Neuronal stem cell (in vitro differentiated cells): ENCODE results near the gene UXS1.

Source experiments
- DNase-seq: peaks from one replicate; pipeline ENCODE4 v3.0.0-alpha.2; 2013; ENCODE audit warnings: low spot score
- H2AFZ ChIP-seq: one replicate; pipeline ENCODE4 v1.6.1; 2013; ENCODE audit warnings: mild to moderate bottlenecking, low read length, inconsistent platforms
- H2AK5ac ChIP-seq: 2 replicates; pipeline ENCODE4 v1.6.1; 2013; ENCODE audit warnings: low read depth, mild to moderate bottlenecking, inconsistent platforms, low read length, moderate library complexity, mixed read lengths
- H2BK120ac ChIP-seq: 2 replicates; pipeline ENCODE4 v1.6.1; 2013; ENCODE audit warnings: low read depth, mild to moderate bottlenecking, inconsistent platforms, low read length, moderate library complexity, mixed read lengths
- H2BK12ac ChIP-seq: one replicate; pipeline ENCODE4 v1.6.1; 2013; ENCODE audit warnings: low read length, inconsistent platforms
- H2BK15ac ChIP-seq: 2 replicates; pipeline ENCODE4 v1.6.1; 2013; ENCODE audit warnings: mild to moderate bottlenecking, low read length, inconsistent platforms, mixed read lengths
- H2BK5ac ChIP-seq: one replicate; pipeline ENCODE4 v1.6.1; 2013; ENCODE audit warnings: inconsistent platforms, mild to moderate bottlenecking, low read length, moderate library complexity
- H3K14ac ChIP-seq: one replicate; pipeline ENCODE4 v1.6.1; 2013; ENCODE audit warnings: low read length, inconsistent platforms
- H3K18ac ChIP-seq: 2 replicates; pipeline ENCODE4 v1.6.1; 2013; ENCODE audit warnings: low read length, inconsistent platforms
- H3K23ac ChIP-seq: 2 replicates; pipeline ENCODE4 v1.6.1; 2013; ENCODE audit warnings: low read depth, mild to moderate bottlenecking, mixed read lengths, low read length, inconsistent platforms; ENCODE audit not compliant: poor library complexity
- H3K27ac ChIP-seq: replicated peaks from 3 replicates; pipeline ENCODE4 v1.5.1; 2013; ENCODE audit warnings: low read length, inconsistent platforms
- H3K27me3 ChIP-seq, 3 experiments: 2 replicates each; pipeline ENCODE4 v1.6.1; 2013; ENCODE audit warnings: low read length in 3 of 3, mild to moderate bottlenecking in 2 of 3, inconsistent platforms in 1 of 3, low read depth in 1 of 3, mixed read lengths in 1 of 3, moderate library complexity in 1 of 3; ENCODE audit not compliant: control insufficient read depth in 3 of 3, insufficient read depth in 3 of 3
- H3K36me3 ChIP-seq, 2 donors: replicated peaks in 1 of 2; 2 replicates each; pipeline ENCODE4 v1.6.1; 2013; ENCODE audit warnings: low read length in 2 of 2; ENCODE audit not compliant: control insufficient read depth in 2 of 2, insufficient read depth in 2 of 2
- H3K4ac ChIP-seq: 2 replicates; pipeline ENCODE4 v1.6.1; 2013; ENCODE audit warnings: inconsistent platforms, mild to moderate bottlenecking, low read length, moderate library complexity
- H3K4me1 ChIP-seq, 2 donors: 1 replicate in 1 of 2; 2 replicates in 1 of 2; pipeline ENCODE4 v1.6.1; 2013; ENCODE audit warnings: low read length in 2 of 2, low read depth in 1 of 2; ENCODE audit not compliant: control insufficient read depth in 2 of 2, insufficient read depth in 1 of 2
- H3K4me2 ChIP-seq: one replicate; pipeline ENCODE4 v1.6.1; 2013; ENCODE audit warnings: mild to moderate bottlenecking, low read length, inconsistent platforms; ENCODE audit not compliant: insufficient read depth, poor library complexity, severe bottlenecking
- H3K4me3 ChIP-seq, 2 donors: 2 replicates each; pipeline ENCODE4 v1.5.1; 2013; ENCODE audit warnings: low read length in 2 of 2, mild to moderate bottlenecking in 2 of 2, inconsistent platforms in 1 of 2, moderate library complexity in 1 of 2
- H3K79me1 ChIP-seq: one replicate; pipeline ENCODE4 v1.6.1; 2013; ENCODE audit warnings: low read depth, mild to moderate bottlenecking, inconsistent platforms, low read length, moderate library complexity
- H3K9ac ChIP-seq: one replicate; pipeline ENCODE4 v1.6.1; 2013; ENCODE audit warnings: mild to moderate bottlenecking, low read depth, low read length, inconsistent platforms; ENCODE audit not compliant: poor library complexity
- H3K9me3 ChIP-seq, 2 donors: replicated peaks in 1 of 2; 2 replicates each; pipeline versions ENCODE3 to v1.6.1; 2013; ENCODE audit warnings: low read length in 2 of 2, mild to moderate bottlenecking in 2 of 2, inconsistent platforms in 1 of 2, low read depth in 1 of 2, mixed read lengths in 1 of 2, moderate library complexity in 1 of 2; ENCODE audit not compliant: control insufficient read depth in 2 of 2, insufficient read depth in 1 of 2
- H4K8ac ChIP-seq: one replicate; pipeline ENCODE4 v1.6.1; 2013; ENCODE audit warnings: low read depth, mild to moderate bottlenecking, inconsistent platforms, low read length, moderate library complexity
- H4K91ac ChIP-seq: one replicate; pipeline ENCODE4 v1.6.1; 2013; ENCODE audit warnings: low read length, low read depth, mild to moderate bottlenecking, inconsistent platforms; ENCODE audit not compliant: poor library complexity
- WGBS, 2 donors: extraction: QIAGEN DNeasy Blood & Tissue Kit; methylation state at CpG; one replicate each; pipeline ENCODE4 v1.1.7; 2013; ENCODE audit warnings: missing lambda C conversion rate in 2 of 2, mixed read lengths in 1 of 2; ENCODE audit not compliant: insufficient read length in 2 of 2, insufficient replicate concordance in 1 of 2; ENCODE audit errors: extremely low coverage in 2 of 2; 5-methylcytosine and 5-hydroxymethylcytosine counted together

Gene UXS1

DNA sequence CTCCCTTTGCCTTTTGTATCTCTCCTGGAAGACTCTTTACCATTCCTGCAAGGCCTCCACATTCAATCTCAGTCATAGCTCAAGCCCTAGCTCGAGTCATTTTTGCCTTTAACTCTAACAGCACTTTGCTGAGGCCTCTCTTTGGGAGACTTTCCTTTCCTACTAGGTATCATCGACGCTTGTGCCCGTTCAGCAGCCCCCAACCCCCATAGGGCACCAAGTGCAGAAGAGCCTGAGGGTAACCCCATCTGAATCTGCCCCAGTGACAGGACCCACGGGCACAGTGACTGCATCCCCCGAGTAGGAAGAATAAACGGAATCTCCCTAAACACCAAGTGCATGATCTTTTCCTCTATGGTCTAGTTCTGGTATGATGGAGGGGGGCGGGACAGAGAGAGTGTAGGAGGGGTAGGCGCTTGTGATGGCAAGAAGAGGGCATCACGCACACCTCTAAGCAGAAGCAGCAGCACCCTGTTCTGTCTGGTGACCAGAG, 66.3 kb downstream of the UXS1 start:
- no peak overlapping the region for H2AFZ ChIP-seq
- no peaks in the 10 kb centered on the region for H3K9me3 ChIP-seq
- H2AK5ac ChIP-seq = no peak overlapping the region
- no peak overlapping the region for H2BK12ac ChIP-seq
- H2BK15ac ChIP-seq = no peak overlapping the region
- H3K4me2 ChIP-seq = no peak overlapping the region
- H3K27ac ChIP-seq = no peak overlapping the region
- H3K27me3 ChIP-seq = no peaks in the 10 kb centered on the region
- peaks cover 2% of the 10 kb centered on the region for H3K79me1 ChIP-seq
- no peak for DNase-seq
- no peak overlapping the region for H3K18ac ChIP-seq
- no CpG with 5 or more reads among the region's 10 CpGs for WGBS, 2 donors
- no peak overlapping the region for H3K23ac ChIP-seq
- H3K36me3 ChIP-seq = peaks cover 10 to 71% of the 10 kb centered on the region in 2 donors
- no peak overlapping the region for H2BK120ac ChIP-seq
- H4K8ac ChIP-seq = no peak overlapping the region
- H3K4me1 ChIP-seq = peaks cover 0 to 6% of the 10 kb centered on the region in 2 donors
- H4K91ac ChIP-seq = no peak overlapping the region
- H3K4me3 ChIP-seq = no peak overlapping the region
- H3K4ac ChIP-seq = no peak overlapping the region
- H2BK5ac ChIP-seq = no peak overlapping the region
- H3K9ac ChIP-seq = no peak overlapping the region
- no peak overlapping the region for H3K14ac ChIP-seq

- peaks cover 0 to 6% of the 10 kb centered on the region in 2 donors for H3K4me1 ChIP-seq
- no peak overlapping the region for H3K23ac ChIP-seq
- no peak overlapping the region for H3K18ac ChIP-seq
- no peak overlapping the region for H3K9ac ChIP-seq
- no peak overlapping the region for H4K91ac ChIP-seq
- peaks cover 2% of the 10 kb centered on the region for H3K79me1 ChIP-seq
- no peak overlapping the region for H2BK12ac ChIP-seq
- no peak overlapping the region for H2AFZ ChIP-seq
- no peaks in the 10 kb centered on the region for H3K27me3 ChIP-seq
- H2AK5ac ChIP-seq = no peak overlapping the region
- no peak overlapping the region for H3K27ac ChIP-seq
- peaks cover 12 to 76% of the 10 kb centered on the region in 2 donors for H3K36me3 ChIP-seq
- no peak overlapping the region for H3K4ac ChIP-seq
- H2BK15ac ChIP-seq = no peak overlapping the region
- no peak for DNase-seq
- no CpG with 5 or more reads among the region's 5 CpGs for WGBS, 2 donors
- H3K14ac ChIP-seq = no peak overlapping the region
- no peak overlapping the region for H3K4me2 ChIP-seq
- H3K4me3 ChIP-seq = no peak overlapping the region
- H2BK120ac ChIP-seq = no peak overlapping the region
- H2BK5ac ChIP-seq = no peak overlapping the region
- H3K9me3 ChIP-seq = no peaks in the 10 kb centered on the region
- H4K8ac ChIP-seq = no peak overlapping the region
Observed at GRCh38 chr2:106127282-106127771, 66.8 kb downstream of the UXS1 start.

DNA sequence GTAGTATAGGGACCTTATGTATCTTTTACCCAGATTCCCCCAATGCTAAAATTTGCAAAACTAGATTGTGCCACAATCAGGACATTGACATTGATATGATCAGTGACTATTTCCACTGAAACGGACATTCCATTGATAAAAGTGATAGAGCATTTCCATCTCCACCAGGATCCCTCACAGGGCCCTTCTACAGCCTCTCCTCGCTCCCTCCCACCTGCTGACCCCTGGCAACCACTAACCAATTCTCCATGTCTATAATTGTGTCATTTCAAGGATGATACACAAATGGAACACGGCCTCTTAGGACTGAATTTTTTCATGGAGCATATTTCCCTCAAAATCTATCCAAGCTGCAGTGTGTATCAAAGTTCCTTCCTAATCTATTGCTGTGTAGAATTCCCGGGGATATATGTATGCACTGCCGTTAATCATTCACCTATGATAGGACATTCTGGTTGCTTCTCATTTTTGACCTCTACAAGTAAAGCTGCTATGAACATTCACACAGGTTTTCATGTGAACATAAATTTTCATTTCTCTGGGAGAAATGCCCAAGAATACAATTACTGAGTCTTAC, 67.3 kb downstream of the UXS1 start:
- Histone ChIP-seq H3K4me1 (peaks cover 0 to 6% of the 10 kb centered on the region in 2 donors), H3K4ac (no peak overlapping the region), H3K23ac (no peak overlapping the region), H3K9ac (no peak overlapping the region), H2AFZ (no peak overlapping the region), H3K9me3 (no peaks in the 10 kb centered on the region), H3K36me3 (peaks cover 16 to 81% of the 10 kb centered on the region in 2 donors), H2BK120ac (no peak overlapping the region), H2BK12ac (no peak overlapping the region), H3K14ac (no peak overlapping the region), H4K91ac (no peak overlapping the region), H3K79me1 (peaks cover 2% of the 10 kb centered on the region), H3K18ac (no peak overlapping the region), H2BK5ac (no peak overlapping the region), H2AK5ac (no peak overlapping the region), H4K8ac (no peak overlapping the region), H3K4me2 (no peak overlapping the region), H3K4me3 (no peak overlapping the region), H3K27me3 (no peaks in the 10 kb centered on the region), H2BK15ac (no peak overlapping the region), H3K27ac (no peak overlapping the region)
- no CpG with 5 or more reads among the region's 5 CpGs for WGBS, 2 donors
- DNase-seq = no peak

- H3K36me3 ChIP-seq = peaks cover 18 to 86% of the 10 kb centered on the region in 2 donors
- H3K9me3 ChIP-seq = no peaks in the 10 kb centered on the region
- H4K8ac ChIP-seq = no peak overlapping the region
- peaks cover 2% of the 10 kb centered on the region for H3K79me1 ChIP-seq
- DNase-seq = no peak
- H2AFZ ChIP-seq = no peak overlapping the region
- H3K27ac ChIP-seq = no peak overlapping the region
- H2BK120ac ChIP-seq = no peak overlapping the region
- H3K4me3 ChIP-seq = no peak overlapping the region
- no CpG with 5 or more reads among the region's 7 CpGs for WGBS, 2 donors
- H3K4me1 ChIP-seq = peaks cover 0 to 6% of the 10 kb centered on the region in 2 donors
- H2AK5ac ChIP-seq = no peak overlapping the region
- no peak overlapping the region for H3K18ac ChIP-seq
- H2BK5ac ChIP-seq = no peak overlapping the region
- no peak overlapping the region for H3K23ac ChIP-seq
- no peak overlapping the region for H4K91ac ChIP-seq
- no peaks in the 10 kb centered on the region for H3K27me3 ChIP-seq
- H3K14ac ChIP-seq = no peak overlapping the region
- H2BK12ac ChIP-seq = no peak overlapping the region
- H2BK15ac ChIP-seq = no peak overlapping the region
- H3K4me2 ChIP-seq = no peak overlapping the region
- no peak overlapping the region for H3K9ac ChIP-seq
- H3K4ac ChIP-seq = no peak overlapping the region
Observed at GRCh38 chr2:106126295-106126694, 67.8 kb downstream of the UXS1 start.
